MM.1S (cell line): ENCODE results near the gene HOXC9.

ENCODE experiments used
- CTCF ChIP-seq: fragments of 300-600 bp; sonication (generic); IDR thresholded peaks from 2 replicates; pipeline ENCODE4 v1.5.1; 2016; ENCODE audit warnings: antibody characterized with exemption, low read length, mixed read lengths
- EZH2 ChIP-seq: fragments of 300-600 bp; sonication (generic); optimal IDR thresholded peaks from 2 replicates; pipeline ENCODE3; 2017; ENCODE audit warnings: low read depth, mild to moderate bottlenecking, antibody characterized with exemption, low read length, mixed read lengths
- EZH2phosphoT487 ChIP-seq: fragments of 300-600 bp; sonication (generic); IDR thresholded peaks from 2 replicates; pipeline ENCODE4 v1.6.1; 2018; ENCODE audit warnings: antibody characterized with exemption, low read length

- TF ChIP-seq EZH2 (no peak), CTCF (no peak), EZH2phosphoT487 (no peak)
Measured at GRCh38 chr12:54024127-54024526, 24.2 kb downstream of the HOXC9 start.
